Endothelial cell of coronary artery (primary cell): Measurements from ENCODE around the gene FUZ. TPM values are rescaled to one million over a fixed set of nuclear protein-coding genes. Genes with fewer than 3 reads are reported as not detected.

Experiments
- total RNA-seq: library from RNA; depleted of rRNA; stranded (reverse); fragments of >200 nt; gene quantifications from 2 replicates; pipeline ENCODE4 v1.2.3, GENCODE V29; 2014

The FUZ gene, protein sequence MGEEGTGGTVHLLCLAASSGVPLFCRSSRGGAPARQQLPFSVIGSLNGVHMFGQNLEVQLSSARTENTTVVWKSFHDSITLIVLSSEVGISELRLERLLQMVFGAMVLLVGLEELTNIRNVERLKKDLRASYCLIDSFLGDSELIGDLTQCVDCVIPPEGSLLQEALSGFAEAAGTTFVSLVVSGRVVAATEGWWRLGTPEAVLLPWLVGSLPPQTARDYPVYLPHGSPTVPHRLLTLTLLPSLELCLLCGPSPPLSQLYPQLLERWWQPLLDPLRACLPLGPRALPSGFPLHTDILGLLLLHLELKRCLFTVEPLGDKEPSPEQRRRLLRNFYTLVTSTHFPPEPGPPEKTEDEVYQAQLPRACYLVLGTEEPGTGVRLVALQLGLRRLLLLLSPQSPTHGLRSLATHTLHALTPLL
- total RNA-seq = 13.9 and 25.0 TPM in 2 replicates

GRCh38 chr19:49812997-49813861 is at the start of gene FUZ:
Gene FUZ, minus strand, starts transcription at chr19:49813292. Its CDS starts 186 bp downstream, at chr19:49813106.

GRCh38 chr19:49850487-49851342 is 37.6 kb upstream of the FUZ start, which contains the start of gene PTOV1:
Gene PTOV1, plus strand, starts transcription at chr19:49851159.

GRCh38 chr19:49817964-49818648 is 5.0 kb upstream of the FUZ start, which contains the start of gene MED25:
Gene MED25, plus strand, starts transcription at chr19:49818289. Its CDS starts 53 bp downstream, at chr19:49818342.

DNA sequence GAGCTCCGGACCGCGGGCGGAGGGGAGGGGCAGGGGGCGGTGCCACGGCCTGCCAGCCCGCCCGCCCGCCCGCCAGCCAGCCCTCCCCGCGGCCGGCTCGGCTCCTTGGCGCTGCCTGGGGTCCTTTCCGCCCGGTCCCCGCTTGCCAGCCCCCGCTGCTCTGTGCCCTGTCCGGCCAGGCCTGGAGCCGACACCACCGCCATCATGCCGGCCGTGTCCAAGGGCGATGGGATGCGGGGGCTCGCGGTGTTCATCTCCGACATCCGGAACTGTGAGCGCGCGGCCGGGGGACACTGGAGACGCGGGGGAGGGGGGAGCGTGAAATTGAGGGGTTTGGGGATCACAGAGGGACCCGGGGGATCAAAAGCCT is 46.2 kb downstream of the FUZ start, which contains the start of gene AP2A1:
AP2A1 (plus strand) TSS at position 72 of the 370 bp plus-strand sequence; CDS start at position 205, 133 bp downstream.

DNA sequence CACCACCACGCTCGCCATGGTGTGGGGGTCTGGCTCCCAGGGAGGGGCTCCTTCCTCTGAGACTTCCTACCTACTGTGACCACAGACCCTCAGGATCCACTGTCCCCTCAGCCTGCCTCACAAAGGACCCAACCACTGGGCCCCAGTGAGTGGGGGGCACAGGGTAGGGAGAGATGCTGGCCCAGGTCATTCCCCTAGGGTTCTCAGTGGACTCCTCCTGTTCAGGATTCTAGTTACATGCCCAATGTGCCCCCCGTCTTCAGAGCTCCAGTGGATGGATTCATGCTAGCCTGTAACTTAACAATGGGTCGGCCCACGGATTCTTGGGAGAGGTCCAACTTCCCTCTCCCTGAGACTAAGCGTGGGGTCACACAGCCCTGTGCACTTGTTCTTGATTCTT is 49.9 kb downstream of the FUZ start, which contains the start of gene TSKS:
TSKS (minus strand) TSS at position 77 of the 400 bp plus-strand sequence; CDS start at position 18, 59 bp downstream.

Other genes with a start within 250 kb of the FUZ start
- gene NOSIP, start 232.7 kb downstream of the FUZ start, total RNA-seq = 128 and 141 TPM in 2 replicates
- gene PRRG2, start 232.0 kb downstream of the FUZ start, total RNA-seq = 1.4 and 4.2 TPM in 2 replicates
- gene PRR12, start 222.1 kb downstream of the FUZ start, total RNA-seq = 1.8 and 3.6 TPM in 2 replicates
- gene RRAS, start 173.1 kb downstream of the FUZ start, total RNA-seq = 26.4 and 63.0 TPM in 2 replicates
- gene SCAF1, start 171.1 kb downstream of the FUZ start, total RNA-seq = 10.0 and 14.0 TPM in 2 replicates
- 53.0 and 68.9 TPM in 2 replicates for gene IRF3, start 147.4 kb downstream of the FUZ start, total RNA-seq
- 5.4 and 6.0 TPM in 2 replicates for gene BCL2L12, start 147.4 kb downstream of the FUZ start, total RNA-seq
- 484 and 610 TPM in 2 replicates for gene PRMT1, start 136.0 kb downstream of the FUZ start, total RNA-seq
- gene ADM5, start 123.7 kb downstream of the FUZ start, total RNA-seq = 0.47 and 0.54 TPM in 2 replicates
- 15.3 and 16.9 TPM in 2 replicates for gene CPT1C, start 122.2 kb downstream of the FUZ start, total RNA-seq
- 0.09 TPM in 1 of 2 replicates, not detected in the other for gene TSKS, start 50.0 kb downstream of the FUZ start, total RNA-seq
- 54.7 and 63.5 TPM in 2 replicates for gene AP2A1, start 46.3 kb downstream of the FUZ start, total RNA-seq
- 11.9 and 15.3 TPM in 2 replicates for gene MED25, start 5.0 kb upstream of the FUZ start, total RNA-seq
- gene PTOV1, start 37.9 kb upstream of the FUZ start, total RNA-seq = 54.4 and 80.2 TPM in 2 replicates
- gene PNKP, start 54.3 kb upstream of the FUZ start, total RNA-seq = 36.7 and 47.2 TPM in 2 replicates
- 7.6 and 9.1 TPM in 2 replicates for gene AKT1S1, start 64.1 kb upstream of the FUZ start, total RNA-seq
- gene TBC1D17, start 64.4 kb upstream of the FUZ start, total RNA-seq = 4.7 and 5.1 TPM in 2 replicates
- 3.2 and 3.5 TPM in 2 replicates for gene IL4I1, start 83.6 kb upstream of the FUZ start, total RNA-seq
- 2.7 and 4.0 TPM in 2 replicates for gene ATF5, start 115.9 kb upstream of the FUZ start, total RNA-seq
- 27.9 and 28.4 TPM in 2 replicates for gene NUP62, start 116.2 kb upstream of the FUZ start, total RNA-seq
- 0.09 TPM in 1 of 2 replicates, not detected in the other for gene SIGLEC11, start 147.9 kb upstream of the FUZ start, total RNA-seq
- 16.5 and 19.1 TPM in 2 replicates for gene VRK3, start 212.1 kb upstream of the FUZ start, total RNA-seq
- 4.9 and 5.2 TPM in 2 replicates for gene ZNF473, start 212.7 kb upstream of the FUZ start, total RNA-seq